GM12875 (cell line): ENCODE data around the gene ANLN.

Experiments
- H3K4me3 ChIP-seq: one replicate; pipeline ENCODE4 v1.5.1; 2011; ENCODE audit warnings: low read depth, low read length, control low read depth
- CTCF ChIP-seq: IDR thresholded peaks from 2 replicates; pipeline ENCODE4 v1.5.1; 2011; ENCODE audit warnings: low read depth, mild to moderate bottlenecking, control low read depth, inconsistent platforms, low read length, moderate library complexity, borderline replicate concordance; ENCODE audit not compliant: insufficient read depth

The ANLN gene

GRCh38 chr7:36355490-36355889 lies 34.2 kb upstream of the ANLN start:
- TF ChIP-seq CTCF = no peak
- H3K4me3 ChIP-seq = no peak overlapping the region

GRCh38 chr7:36357054-36357453 lies 32.6 kb upstream of the ANLN start:
- H3K4me3 ChIP-seq = no peak overlapping the region
- TF ChIP-seq CTCF = no peak

GRCh38 chr7:36358589-36358988 lies 31.1 kb upstream of the ANLN start:
- no peak for TF ChIP-seq CTCF
- H3K4me3 ChIP-seq = no peak overlapping the region

- no peak for TF ChIP-seq CTCF
- no peak overlapping the region for H3K4me3 ChIP-seq
Observed at GRCh38 chr7:36360244-36360643, 29.4 kb upstream of the ANLN start.

- no peak for TF ChIP-seq CTCF
- H3K4me3 ChIP-seq = no peak overlapping the region
Observed at GRCh38 chr7:36361227-36361626, 28.4 kb upstream of the ANLN start.

- no peak overlapping the region for H3K4me3 ChIP-seq
- TF ChIP-seq CTCF = no peak
Observed at GRCh38 chr7:36363515-36363914, 26.1 kb upstream of the ANLN start.

- TF ChIP-seq CTCF = no peak
- no peak overlapping the region for H3K4me3 ChIP-seq
Observed at GRCh38 chr7:36366005-36366717, 23.5 kb upstream of the ANLN start.
